GM15510 (cell line): ENCODE data around the gene ADD3.

Experiments
- POLR2A ChIP-seq: IDR thresholded peaks from 3 replicates; pipeline ENCODE4 v1.6.1; 2011; ENCODE audit warnings: borderline replicate concordance; ENCODE audit not compliant: insufficient read length; ENCODE audit errors: extremely low read depth

ADD3 gene

DNA sequence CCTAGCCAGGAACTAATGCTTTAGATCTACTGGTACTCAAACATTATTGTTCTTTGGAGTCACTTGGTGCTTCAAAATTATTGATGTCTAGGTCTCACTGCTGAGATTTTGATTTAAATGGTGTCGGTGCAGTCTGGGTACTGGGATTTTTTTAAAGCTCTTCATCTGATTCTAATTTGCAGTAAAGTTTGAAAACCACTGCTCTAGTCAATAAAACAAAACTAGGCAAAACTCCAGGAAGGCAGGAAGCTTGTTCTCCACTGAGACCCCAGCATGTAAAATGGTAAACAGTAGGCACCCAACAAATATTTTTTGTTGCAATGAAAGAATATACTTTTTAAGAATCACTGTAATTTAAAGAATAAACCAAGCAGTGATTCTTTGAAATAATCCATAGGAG, 49.7 kb downstream of the ADD3 start:
- no peak for TF ChIP-seq POLR2A

DNA sequence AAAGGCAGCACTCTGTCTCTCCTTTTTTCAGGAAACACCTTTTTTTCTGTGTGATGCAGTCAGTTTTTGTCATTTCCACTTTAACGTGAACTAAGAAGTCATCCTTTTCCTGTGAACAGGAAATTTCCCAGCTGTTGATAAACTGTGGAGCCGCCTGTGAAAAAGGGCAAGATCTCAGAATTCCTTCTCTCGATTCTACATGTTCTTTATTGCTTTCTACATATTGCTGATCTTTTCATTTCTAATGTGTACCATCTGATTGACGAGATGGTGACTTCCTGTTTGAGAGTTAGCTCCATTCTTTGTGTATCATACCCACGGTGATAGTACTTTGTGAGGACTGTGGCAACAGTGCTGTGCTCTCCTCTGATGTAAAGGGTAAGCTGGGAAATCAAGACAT, 50.4 kb downstream of the ADD3 start:
- TF ChIP-seq POLR2A: no peak

DNA sequence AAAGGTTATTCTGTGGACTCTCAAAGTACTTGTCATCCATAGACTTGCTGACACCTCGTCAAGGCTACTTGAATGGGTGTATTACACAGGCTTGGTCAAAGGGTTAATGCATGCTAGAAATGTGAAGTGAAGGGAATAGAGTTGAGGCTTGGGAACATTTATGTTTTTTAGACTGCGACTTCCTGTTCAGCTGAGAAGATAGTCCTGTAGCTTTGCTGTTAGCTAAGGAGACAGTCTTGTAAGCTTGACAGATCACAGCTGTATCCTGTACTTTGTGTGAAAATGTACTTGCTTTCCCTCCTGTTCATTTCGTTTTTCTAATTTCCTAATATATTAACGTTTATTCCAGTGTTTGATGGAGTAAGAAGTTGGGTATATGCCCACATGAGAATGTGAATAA, 52.1 kb downstream of the ADD3 start:
- TF ChIP-seq POLR2A: no peak

DNA sequence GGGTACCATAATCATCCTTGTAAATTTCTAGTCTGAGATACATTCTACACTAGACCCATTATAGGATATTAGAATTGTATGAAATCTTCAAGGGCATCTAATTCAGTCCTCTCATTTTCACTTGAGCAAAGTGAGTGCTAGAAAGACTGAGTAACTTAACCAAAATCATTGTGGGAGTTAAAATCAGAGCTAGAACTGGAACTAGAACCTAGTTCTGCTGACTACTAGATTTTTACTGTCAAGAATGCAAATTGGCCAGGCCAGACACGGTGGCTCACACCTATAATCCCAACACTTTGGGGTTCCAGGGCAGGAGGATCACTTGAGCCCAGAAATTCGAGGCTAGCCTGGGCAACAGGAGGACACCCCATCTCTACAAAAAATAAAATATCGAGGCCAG, 53.9 kb downstream of the ADD3 start:
- TF ChIP-seq POLR2A: no peak

DNA sequence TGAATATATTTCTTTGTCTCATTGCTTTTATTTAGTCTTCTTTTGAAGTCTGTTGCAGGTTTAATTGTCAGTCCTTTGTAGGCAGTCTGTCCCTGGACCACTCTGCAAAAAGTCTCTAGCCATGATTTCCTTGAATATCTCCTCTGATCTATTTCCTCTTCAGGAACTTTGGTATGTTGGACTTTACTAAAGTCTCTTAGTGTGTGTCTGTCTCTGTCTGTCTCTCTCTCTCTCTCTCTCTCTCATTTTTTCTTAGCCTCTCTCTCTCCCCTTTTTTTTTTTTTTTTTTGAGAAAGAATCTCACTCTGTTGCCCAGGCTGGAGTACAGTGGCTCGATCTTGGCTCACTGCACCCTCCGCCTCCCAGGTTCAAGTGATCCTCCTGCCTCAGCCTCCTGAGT, 57.5 kb downstream of the ADD3 start:
- no peak for TF ChIP-seq POLR2A

DNA sequence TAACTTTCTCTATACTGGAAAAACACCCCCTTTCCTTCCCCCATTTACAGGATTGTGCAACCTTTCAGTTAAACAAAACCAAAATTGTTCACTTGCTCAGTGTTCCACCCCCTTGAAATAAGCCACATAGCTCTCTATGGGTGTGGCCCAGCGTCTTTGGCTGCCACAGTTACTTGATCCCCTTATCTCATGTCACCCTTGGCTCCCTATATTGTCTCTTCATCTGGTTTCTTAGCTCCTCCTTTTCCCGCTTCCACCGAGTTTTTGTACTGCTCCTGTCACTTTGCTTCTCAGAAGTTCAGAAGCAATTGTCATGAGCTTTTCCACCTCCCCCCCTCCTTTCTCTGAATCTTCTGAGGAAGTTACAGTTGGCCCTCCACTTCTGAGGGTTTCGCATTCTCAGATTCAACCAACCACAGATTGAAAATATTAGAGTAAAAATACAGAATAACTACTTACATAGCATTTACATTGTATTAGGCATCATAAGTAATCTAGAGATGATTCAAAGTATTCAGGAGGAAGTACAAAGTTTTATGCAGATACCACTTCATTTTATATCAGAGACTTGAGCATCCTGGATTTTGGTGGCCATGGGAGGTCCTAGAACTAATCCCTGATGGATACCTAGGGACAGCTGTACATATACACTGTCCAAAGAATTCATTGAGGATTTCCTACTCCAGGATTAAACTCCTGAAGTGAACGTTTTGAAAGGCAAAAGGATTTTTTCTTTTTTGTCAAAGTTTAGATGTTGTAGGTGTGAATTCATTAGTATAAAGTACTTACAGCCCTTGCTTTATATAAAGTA, 60.4 kb downstream of the ADD3 start:
- no peak for TF ChIP-seq POLR2A

DNA sequence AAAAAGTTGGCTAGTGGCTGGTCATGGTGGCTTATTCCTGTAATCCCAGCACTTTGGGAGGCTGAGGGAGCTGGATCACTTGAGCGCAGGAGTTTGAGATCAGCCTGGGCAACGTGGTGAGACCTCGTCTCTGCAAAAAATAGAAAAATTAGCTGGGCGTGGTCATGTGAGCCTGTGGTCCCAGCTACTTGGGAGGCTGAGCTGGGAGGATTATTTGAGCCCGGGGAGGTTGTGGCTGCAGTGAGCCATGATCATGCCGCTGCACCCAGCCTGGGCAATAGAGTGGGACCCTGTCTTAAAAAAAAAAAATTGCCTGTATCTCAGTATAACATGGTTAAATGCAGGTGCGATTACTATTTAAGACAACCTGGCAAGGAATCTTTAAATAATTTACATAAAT, 61.0 kb downstream of the ADD3 start:
- no peak for TF ChIP-seq POLR2A

DNA sequence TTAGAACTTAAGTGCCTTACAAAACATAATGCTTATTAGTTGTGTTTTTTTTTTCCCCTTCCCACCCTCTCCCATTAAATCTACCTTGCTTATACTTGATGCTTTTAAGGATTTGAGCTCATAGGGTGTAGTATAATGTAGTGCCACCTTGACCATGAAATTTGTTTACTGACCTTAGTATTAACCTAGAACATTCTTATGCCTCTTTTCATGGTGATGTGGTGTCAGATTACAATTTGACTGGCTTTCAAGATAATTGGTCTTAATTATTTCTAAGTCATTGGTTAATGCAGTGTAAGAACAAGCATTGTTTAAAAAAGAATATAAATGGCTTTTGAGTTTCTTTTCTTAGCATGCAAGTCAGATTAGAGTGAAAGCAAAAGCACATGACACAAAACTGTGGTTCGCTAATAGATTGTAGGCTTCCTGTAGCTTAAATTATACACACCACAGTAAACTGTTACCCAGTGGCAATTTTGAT, 61.8 kb downstream of the ADD3 start:
- no peak for TF ChIP-seq POLR2A

DNA sequence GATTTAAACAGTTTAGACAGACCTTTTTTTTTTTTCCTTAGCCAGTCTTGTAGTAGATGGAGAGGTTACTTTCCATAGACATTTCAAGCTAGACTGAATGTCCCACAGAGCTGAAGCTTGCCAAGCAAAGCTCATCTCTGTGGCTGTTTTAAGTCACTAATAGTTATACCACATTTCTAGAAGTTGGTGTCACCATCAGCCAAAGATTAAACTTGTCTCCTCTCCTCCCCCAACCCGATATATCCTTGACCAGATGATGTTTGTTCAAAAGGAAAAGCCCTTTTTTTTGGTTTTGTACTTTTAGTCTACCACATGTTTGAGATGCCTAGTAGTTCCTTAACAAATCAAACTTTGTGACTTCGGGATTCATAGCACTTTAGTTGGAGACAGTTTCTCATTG, 66.1 kb downstream of the ADD3 start:
- no peak for TF ChIP-seq POLR2A

DNA sequence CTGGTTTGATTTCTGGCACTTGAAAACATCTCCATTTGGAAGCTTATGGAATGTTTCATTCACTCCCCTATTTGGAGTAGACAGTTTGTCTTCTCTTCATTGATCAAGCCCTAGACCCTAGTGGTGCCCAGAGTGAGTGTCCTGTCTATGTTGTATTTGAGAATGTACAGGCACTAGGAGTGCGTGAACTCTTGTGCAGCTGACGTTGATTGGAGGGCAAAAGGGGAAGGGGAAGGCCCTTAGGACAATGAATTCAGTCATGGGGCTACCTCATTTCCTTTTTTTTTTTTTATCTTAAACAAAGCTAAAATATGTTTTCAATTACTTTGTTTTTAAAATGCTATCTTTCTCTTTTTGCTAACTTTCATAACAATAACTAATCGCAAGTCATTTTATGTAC, 66.5 kb downstream of the ADD3 start:
- TF ChIP-seq POLR2A: no peak

DNA sequence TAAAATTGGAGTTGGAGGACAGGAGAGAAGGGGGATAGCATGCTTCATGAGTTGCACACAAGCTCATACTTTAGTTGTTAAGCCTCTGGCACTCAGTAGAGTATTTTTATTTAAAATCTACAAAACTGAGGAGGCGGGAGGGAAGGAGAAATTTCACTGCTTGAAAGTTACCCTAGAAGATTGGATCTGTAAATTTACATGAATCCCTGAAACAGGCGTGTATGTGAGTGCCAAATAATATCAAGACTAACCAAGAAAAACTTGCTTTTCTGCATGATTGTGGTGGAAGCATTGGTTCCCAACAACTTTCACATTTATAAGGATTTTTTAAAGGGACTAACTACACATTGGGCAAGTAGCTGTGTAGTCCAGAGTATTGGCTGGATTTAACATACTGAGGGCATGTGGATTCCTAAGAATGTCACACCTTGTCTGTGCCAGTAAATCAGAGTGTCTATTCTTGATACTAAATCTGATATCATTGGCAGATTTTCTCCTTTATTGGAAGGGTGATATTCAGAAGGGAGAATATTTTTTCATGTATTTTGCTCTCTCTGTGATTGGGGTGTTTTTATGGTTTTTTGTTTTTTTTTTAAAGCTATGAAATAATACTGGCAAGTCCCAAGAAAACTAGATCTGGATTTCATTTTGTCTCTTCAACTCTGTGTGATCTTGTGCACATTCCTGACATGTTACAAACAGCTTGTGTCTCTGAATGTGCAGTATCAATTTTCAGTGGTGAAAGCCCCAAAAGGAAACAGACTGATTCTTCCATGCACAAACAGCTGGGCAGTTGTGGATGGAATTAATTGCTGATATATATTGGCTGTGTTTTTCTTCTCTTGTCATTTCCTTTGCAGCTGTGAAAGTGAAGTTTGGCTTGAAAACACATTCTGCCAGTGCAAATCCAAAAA, 67.2 kb downstream of the ADD3 start:
- no peak for TF ChIP-seq POLR2A

DNA sequence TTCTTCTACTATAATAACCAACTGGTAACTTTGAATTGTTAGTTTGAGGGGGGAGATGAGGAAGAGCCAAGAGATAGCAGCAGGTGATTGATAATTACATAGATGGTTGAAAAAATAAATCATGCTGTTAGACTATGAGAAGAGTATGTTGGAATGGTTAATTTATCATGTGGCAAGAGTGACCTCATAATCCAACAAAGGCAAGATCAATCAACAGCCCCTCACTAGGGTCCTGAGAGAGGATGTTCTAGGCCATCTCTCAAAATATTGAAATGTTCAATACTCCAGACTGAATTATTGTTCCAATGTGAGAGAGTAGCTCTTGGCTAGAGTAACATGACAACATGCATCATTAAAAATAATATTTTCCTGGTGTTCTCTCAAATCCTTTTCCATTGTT, 67.9 kb downstream of the ADD3 start:
- no peak for TF ChIP-seq POLR2A

DNA sequence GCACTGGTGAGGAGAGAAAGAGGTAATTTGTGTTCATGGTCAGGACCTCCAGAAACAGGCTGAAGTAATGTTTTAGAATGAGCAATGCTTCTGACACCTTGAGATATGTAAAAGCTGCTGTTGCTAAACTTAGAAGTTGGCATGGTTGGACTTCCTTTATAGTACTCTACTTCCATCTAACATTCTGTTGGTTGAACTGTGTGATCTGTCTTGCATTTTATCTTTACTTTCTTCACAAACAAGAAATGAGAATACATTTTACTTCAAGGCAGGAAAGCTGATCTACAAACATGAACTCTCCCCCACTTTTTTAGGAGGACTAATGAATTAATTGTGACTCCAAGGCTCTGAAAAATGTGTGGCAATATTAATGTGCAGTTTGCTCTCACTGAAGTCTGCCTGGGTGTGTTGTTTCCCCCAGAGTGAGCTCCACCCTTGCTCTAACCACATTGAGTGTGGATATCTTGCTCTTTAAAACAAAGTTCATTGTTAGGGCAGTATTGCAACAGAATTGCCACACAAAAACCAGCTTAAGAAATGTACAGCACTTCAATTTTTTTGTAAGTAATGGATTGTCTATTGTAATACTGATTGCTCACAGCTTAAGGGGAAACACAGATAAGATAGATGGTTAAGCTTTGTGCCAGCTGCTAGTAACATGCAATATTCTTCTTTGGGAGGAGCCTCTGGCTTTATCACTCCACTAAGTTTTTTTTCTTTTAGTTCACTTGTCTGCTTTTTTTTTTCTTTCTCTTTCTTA, 69.0 kb downstream of the ADD3 start:
- TF ChIP-seq POLR2A: no peak

DNA sequence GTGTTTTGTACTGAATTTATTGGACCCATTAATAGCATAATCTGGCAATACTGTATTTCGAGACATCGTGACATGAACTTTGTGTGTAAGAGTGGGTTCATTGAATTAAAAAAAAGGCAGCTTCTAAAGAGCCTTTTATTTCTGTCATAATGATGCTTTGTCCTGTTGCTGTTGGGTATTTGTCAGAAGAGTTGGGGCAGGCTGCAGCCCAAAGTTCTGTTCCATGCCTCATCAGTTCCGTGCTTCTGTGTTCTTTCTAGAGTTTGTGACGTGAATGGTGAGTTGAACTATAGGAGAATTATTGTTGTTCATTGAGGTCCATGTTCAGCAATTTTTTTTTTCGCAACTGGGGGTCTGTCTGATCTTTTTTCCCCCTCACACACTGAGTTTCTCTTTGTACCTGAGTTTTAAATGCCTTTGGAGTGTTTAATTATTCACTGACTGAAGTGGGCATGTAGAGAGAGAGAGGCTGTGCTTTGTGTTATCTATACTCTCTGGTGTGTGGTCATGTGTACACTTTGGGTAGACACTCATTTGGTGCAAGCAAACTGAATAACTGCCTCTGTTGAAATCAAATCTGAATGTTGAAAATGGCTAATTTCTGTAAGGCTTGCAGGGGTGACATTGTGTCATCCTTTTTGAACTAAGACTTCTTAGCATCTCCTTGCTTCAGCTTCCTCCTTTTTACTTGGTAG, 69.8 kb downstream of the ADD3 start:
- no peak for TF ChIP-seq POLR2A
